ENCODE data around the gene IL15. TPM values are rescaled to one million over a fixed set of nuclear protein-coding genes. Genes with fewer than 3 reads are reported as not detected.

The IL15 gene
- total RNA-seq, 4 donors from 2014 or later: 5.4 to 9.0 (median 7.5) TPM

GRCh38 chr4:141759796-141760425 is 123.5 kb downstream of the IL15 start:
- TF ChIP-seq CTCF (IDR thresholded peaks at IDR 0.05; ENCODE audit: low read depth): no peak

- no peak for TF ChIP-seq CTCF (IDR thresholded peaks at IDR 0.05; ENCODE audit: low read depth)
These were observed 125.5 kb downstream of the IL15 start for GRCh38 chr4:141761926-141762325.

GRCh38 chr4:141763374-141763773 is 127.0 kb downstream of the IL15 start:
- no peak for TF ChIP-seq CTCF (IDR thresholded peaks at IDR 0.05; ENCODE audit: low read depth)

- TF ChIP-seq CTCF (IDR thresholded peaks at IDR 0.05; ENCODE audit: low read depth): no peak
These were observed 132.6 kb downstream of the IL15 start for GRCh38 chr4:141768954-141769353.

DNA sequence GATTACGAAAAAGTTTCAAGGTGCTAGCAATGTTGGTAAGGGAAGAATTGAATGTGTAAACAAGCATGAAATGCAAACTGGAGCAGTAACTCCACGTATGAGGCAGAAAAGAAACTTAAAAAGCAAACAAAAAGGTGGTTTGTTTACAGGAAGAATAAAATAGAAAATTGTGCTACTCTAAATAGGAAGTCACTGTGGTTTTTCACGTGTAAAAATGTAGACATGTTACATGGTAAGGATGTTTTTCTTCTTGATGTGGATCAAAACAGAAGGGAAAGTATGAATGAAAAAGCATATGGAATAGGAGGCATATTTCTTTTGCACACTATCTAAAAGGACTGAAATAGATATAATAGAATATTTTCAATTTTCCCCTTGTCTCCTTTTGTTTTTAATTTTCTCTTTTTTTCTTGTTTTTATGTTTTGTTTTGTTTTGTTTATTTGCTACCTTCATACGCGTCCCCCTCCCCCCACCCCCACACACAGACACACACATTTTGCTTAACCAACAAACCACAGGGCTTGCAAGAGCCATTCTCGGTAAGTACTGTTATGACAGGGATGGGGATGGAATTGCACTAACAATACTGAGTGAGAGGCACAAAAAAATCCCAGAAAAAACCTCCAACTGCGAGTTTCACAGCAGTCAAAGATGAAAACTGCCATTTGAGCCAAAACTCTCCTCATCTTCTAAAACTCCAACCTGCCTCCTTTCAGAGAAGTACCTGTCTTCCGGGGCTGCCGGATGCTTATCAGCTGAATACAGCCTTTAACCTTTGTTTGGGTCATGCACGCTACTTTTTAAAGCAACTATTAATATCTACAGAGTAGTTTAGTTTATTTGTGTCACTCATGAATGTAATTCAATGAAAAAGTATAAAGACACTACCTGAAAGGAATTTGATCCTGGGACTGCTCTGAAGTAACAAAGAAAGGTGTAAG is 135.8 kb downstream of the IL15 start:
- TF ChIP-seq CTCF (IDR thresholded peaks at IDR 0.05; ENCODE audit: low read depth): no peak

DNA sequence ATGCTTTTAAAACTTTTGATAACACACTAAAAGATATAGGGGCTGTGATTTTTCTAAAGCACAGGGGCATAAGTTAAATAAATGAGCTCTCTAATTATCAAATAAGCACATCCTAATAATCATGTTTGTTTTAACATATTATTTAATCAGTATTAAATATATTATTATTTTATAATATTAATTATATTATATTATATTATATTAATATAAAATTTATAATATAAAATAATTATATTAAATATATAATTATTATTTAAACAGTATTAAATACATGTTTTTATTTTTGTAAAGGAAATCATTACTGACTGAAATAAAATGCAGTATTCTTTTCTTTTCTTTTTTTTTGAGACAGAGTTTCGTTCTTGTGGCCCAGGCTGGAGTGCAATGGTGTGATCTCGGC is 136.5 kb downstream of the IL15 start:
- no peak for TF ChIP-seq CTCF (IDR thresholded peaks at IDR 0.05; ENCODE audit: low read depth)

GRCh38 chr4:141782205-141782604 is 145.8 kb downstream of the IL15 start:
- no peak for TF ChIP-seq CTCF (IDR thresholded peaks at IDR 0.05; ENCODE audit: low read depth)
